ENCODE measurements around the gene SYT12. TPM values are rescaled to one million over a fixed set of nuclear protein-coding genes. Genes with fewer than 3 reads are reported as not detected.

The SYT12 gene
- total RNA-seq, 1 experiment from 2014 or later, result 1.9 TPM

DNA sequence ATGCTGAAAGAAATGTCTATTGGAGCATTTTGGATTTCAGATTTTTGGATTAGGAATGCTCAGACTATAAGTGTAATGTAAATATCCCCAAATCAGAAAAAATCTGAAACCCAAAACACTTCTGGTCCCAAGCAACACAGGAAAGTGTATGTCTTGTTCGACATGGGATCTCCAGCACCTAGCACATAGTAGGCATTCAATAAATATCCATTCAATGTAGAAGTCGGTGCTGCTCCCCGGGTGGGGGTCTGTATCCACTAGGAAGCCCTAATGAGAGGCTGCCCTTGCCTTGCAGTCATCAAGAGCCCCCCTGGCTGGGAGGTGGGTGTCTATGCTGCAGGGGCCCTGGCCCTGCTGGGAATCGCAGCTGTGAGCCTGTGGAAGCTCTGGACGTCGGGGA lies 11.4 kb downstream of the SYT12 start:
- no peaks in the 10 kb centered on the region for H3K27me3 Mint-ChIP-seq (ENCODE audit: low read depth)
- H2AFZ ChIP-seq (ENCODE audit: low read length), result no peak overlapping the region
- no peak overlapping the region for H4K8ac ChIP-seq (replicated peaks; ENCODE audit: insufficient read length, low read depth, low read length)
- no peak for DNase-seq
- no peaks in the 10 kb centered on the region for H3K79me2 ChIP-seq (ENCODE audit: insufficient read depth, low read length)
- H2BK20ac ChIP-seq (ENCODE audit: low read depth, low read length, poor library complexity, severe bottlenecking), result no peak overlapping the region
- H3K27ac Mint-ChIP-seq, result no peak overlapping the region
- no peak overlapping the region for H3K27ac ChIP-seq (ENCODE audit: insufficient read length, low read depth, low read length)
- H3K4ac ChIP-seq (ENCODE audit: low read depth, low read length), result no peak overlapping the region
- H3K79me1 ChIP-seq (ENCODE audit: insufficient read depth, low read depth, low read length, poor library complexity, severe bottlenecking), result no peaks in the 10 kb centered on the region
- H2BK12ac ChIP-seq (ENCODE audit: insufficient read length, low read depth, low read length), result no peak overlapping the region
- H3T11ph ChIP-seq (ENCODE audit: low read length), result no peak overlapping the region
- H3K4me1 ChIP-seq (ENCODE audit: insufficient read depth, low read length), result no peaks in the 10 kb centered on the region
- no peaks in the 10 kb centered on the region for H3K23me2 ChIP-seq (ENCODE audit: insufficient read length, low read depth, low read length, poor library complexity, severe bottlenecking)
- no peak overlapping the region for H3K14ac ChIP-seq (ENCODE audit: insufficient read depth, low read length)
- TF ChIP-seq, protein P1, sequence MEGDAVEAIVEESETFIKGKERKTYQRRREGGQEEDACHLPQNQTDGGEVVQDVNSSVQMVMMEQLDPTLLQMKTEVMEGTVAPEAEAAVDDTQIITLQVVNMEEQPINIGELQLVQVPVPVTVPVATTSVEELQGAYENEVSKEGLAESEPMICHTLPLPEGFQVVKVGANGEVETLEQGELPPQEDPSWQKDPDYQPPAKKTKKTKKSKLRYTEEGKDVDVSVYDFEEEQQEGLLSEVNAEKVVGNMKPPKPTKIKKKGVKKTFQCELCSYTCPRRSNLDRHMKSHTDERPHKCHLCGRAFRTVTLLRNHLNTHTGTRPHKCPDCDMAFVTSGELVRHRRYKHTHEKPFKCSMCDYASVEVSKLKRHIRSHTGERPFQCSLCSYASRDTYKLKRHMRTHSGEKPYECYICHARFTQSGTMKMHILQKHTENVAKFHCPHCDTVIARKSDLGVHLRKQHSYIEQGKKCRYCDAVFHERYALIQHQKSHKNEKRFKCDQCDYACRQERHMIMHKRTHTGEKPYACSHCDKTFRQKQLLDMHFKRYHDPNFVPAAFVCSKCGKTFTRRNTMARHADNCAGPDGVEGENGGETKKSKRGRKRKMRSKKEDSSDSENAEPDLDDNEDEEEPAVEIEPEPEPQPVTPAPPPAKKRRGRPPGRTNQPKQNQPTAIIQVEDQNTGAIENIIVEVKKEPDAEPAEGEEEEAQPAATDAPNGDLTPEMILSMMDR (conservative IDR thresholded peaks at IDR 0.05), result no peak
- H3K18ac ChIP-seq (ENCODE audit: insufficient read length, low read depth, low read length), result no peak overlapping the region
- peaks cover 14 to 16% of the 10 kb centered on the region in 2 experiments for H3K4me1 Mint-ChIP-seq
- H3K4me2 ChIP-seq (ENCODE audit: insufficient read depth, insufficient read length, low read length), result no peak overlapping the region
- H2BK120ac ChIP-seq (ENCODE audit: low read depth, low read length, poor library complexity, severe bottlenecking), result no peak overlapping the region
- no peak overlapping the region for H2AK5ac ChIP-seq (ENCODE audit: insufficient read length, low read length)
- H4K20me1 ChIP-seq (ENCODE audit: control insufficient read depth, insufficient read depth, insufficient read length), result no peaks in the 10 kb centered on the region
- H3K23ac ChIP-seq (ENCODE audit: insufficient read length, low read depth, low read length), result no peak overlapping the region
- H3K27me3 ChIP-seq (ENCODE audit: insufficient read depth, low read length), result no peaks in the 10 kb centered on the region
- H3K4me3 Mint-ChIP-seq, result no peak overlapping the region
- no CpG with 5 or more reads among the region's 6 CpGs for WGBS (ENCODE audit: extremely low coverage, insufficient read length, low lambda C conversion rate)
- H2BK5ac ChIP-seq (ENCODE audit: insufficient read length, low read length), result no peak overlapping the region
- H3K9ac ChIP-seq (ENCODE audit: extremely low read depth, insufficient read length, low read length), result no peak overlapping the region
- H3K36me3 Mint-ChIP-seq (ENCODE audit: insufficient read depth in 1 of 3, low read depth in 3 of 3), result no peaks in the 10 kb centered on the region
- no peak overlapping the region for H4K91ac ChIP-seq (ENCODE audit: insufficient read length, low read depth, low read length)
- no peaks in the 10 kb centered on the region for H3K9me3 ChIP-seq (ENCODE audit: control insufficient read depth, low read depth, low read length)
- H4K5ac ChIP-seq (ENCODE audit: insufficient read length, low read depth, low read length), result no peak overlapping the region
- H2BK15ac ChIP-seq (ENCODE audit: low read depth, low read length), result no peak overlapping the region
- no peak overlapping the region for H3K56ac ChIP-seq (ENCODE audit: insufficient read length, low read depth, low read length)
- no peaks in the 10 kb centered on the region for H3K9me3 Mint-ChIP-seq
